ENCODE measurements around the gene PRRG3. TPM values are rescaled to one million over a fixed set of nuclear protein-coding genes. Genes with fewer than 3 reads are reported as not detected.

PRRG3 gene
- not detected in 2 replicates for total RNA-seq

DNA sequence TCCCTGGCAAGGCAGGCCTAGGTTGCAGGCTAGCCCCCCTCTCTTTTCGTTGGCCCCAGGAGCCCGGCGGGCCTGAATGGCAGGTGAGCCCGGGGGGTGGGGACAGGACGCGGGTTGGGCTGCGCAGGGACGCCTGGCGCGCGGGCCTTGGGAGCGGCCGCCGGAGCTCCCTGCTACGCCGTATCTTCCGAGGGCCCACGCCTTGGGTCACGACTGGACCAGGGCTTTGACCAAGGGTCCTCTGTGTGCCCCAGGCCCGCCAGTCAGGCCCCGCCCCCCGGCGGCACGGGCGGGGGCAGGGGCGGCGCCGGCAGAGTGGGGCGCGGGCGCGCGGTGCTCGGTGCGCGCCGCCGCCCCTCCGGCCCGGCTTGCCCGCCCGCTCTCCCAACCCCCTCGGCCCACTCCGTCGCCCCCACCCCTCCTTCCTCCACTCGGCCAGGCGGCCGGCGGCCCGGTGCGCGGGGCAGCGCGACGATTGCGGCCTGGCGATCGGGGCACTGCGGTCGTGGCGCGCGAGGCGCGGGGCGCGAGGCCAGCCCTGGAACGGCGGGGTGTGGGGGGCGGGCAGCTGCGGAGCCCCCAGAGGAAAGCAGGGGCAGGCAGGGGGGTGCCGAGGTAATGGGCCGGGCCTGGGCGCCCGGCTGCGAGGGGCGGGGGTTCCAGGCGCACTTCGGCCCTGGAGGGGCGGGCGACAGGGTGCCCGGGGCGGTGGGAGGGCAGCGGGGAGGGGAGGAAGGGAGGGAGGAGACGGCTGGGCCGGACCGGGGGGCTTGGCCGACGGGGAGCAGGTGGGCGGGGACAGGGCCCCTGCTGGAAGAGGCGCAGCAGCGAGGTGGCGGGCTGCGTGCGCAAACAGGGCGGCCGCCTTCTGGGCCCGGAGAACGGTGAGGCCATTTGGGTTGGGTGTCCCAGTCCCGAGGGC lies at the start of gene PRRG3:
TSS of gene PRRG3 (plus strand) at position 798 of the 922 bp plus-strand sequence. CDS start 3,357 bp downstream, outside the sequence.

DNA sequence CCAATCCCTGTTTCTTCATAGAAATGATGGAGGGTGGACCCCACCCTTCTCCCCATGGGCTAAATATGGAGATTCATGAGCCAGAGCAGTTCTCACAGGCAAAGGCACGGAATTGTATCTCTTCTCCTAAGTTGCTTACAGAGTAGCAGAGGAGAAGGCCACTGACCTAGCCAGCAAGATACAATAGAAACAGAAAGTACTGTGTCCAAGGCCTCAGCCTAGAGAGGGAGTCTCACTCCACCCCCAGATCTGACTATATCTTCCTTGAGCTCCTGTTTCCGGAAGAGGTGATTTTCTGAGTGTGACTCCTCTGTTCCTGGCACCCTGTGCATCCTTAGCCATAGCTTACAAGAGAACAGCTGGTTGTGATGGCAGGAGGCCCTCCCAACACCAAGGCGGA lies 20.5 kb downstream of the PRRG3 start, which contains the start of gene FATE1:
TSS of gene FATE1 (plus strand) at position 284 of the 400 bp plus-strand sequence. CDS start at position 369, 85 bp downstream.

DNA sequence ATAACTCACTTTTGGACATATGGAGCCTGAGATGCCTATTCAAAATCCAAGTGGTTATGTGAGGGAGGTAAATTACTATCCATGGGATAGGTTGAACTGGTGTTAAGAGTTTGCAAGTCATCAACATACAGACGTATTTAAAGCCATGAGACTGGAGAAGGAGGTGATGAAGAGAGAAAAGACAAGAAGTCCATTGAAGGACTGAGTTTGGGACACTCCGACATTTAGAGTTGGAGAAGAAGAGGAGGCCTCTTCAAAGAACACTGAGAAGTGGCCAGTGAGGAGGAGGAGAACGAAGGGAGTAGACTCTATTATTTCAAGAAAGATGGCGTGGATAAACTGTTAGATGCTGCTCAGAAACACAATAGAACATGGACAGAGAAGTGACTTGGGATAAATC lies 39.2 kb downstream of the PRRG3 start, which contains the start of gene CNGA2:
TSS of gene CNGA2 (plus strand) at position 301 of the 400 bp plus-strand sequence. CDS start 3,738 bp downstream, outside the sequence.

Other genes starting within 250 kb of the PRRG3 start
- not detected in 2 replicates for gene PASD1, start 131.8 kb upstream of the PRRG3 start, total RNA-seq
- gene FATE1, start 20.6 kb downstream of the PRRG3 start, total RNA-seq: not detected in 2 replicates
- gene CNGA2, start 39.3 kb downstream of the PRRG3 start, total RNA-seq: not detected in 2 replicates
- gene MAGEA4, start 217.4 kb downstream of the PRRG3 start, total RNA-seq: not detected in 2 replicates